Measurements from ENCODE around the gene RPS19. TPM values are rescaled to one million over a fixed set of nuclear protein-coding genes. Genes with fewer than 3 reads are reported as not detected.

The RPS19 gene
- total RNA-seq, 1 experiment from 2014 or later, result 1,830 TPM

- BruUV-seq (replicated peaks), result no TSS peak
- Histone ChIP-seq H3K4me1 (ENCODE audit: insufficient read depth, low read length) (peaks cover 18% of the 10 kb centered on the region), H3K4me3 (ENCODE audit: low read length) (no peak overlapping the region), H3K9ac (ENCODE audit: low read length) (no peak overlapping the region), H3F3A (ENCODE audit: low read length, unreplicated experiment) (no peaks in the 10 kb centered on the region), H3K36me3 (ENCODE audit: low read depth, low read length) (peaks cover 24% of the 10 kb centered on the region; the same call in 1 of the 2 replicates), H4K20me1 (ENCODE audit: low read length) (no peaks in the 10 kb centered on the region), H3K27ac (ENCODE audit: low read length) (peak overlapping the region; percentile 83), H3K27me3 (ENCODE audit: low read length) (no peaks in the 10 kb centered on the region), H3K79me2 (ENCODE audit: low read length) (no peaks in the 10 kb centered on the region), H3K4me2 (ENCODE audit: low read length) (peak overlapping the region; percentile 81; the same call in 1 of the 2 replicates), H3K9me2 (replicated peaks; ENCODE audit: low read length) (no peaks in the 10 kb centered on the region), H2AFZ (ENCODE audit: low read length) (no peak overlapping the region), H3K9me3 (ENCODE audit: low read length) (no peaks in the 10 kb centered on the region)
- DNase-seq (no peak), ATAC-seq (no peak)
- TF ChIP-seq CTCF (conservative IDR thresholded peaks at IDR 0.05; ENCODE audit: low read depth, low read length), result no peak
- no peak for TF ChIP-seq EZH2phosphoT487 (IDR thresholded peaks at IDR 0.05; ENCODE audit: borderline replicate concordance, low read length)
- no peak for TF ChIP-seq EZH2 (IDR thresholded peaks at IDR 0.05; ENCODE audit: low read length, unreplicated experiment)
- CTCF ChIA-PET, result no interaction called here
- POLR2A ChIA-PET (ENCODE audit: unreplicated experiment), result interaction anchor here (0.8 kb wide), 1 partner anchor 230 kb away, joined by 39 read pairs; no protein-coding TSS in a partner anchor
- intact Hi-C loops (cut with micrococcal nuclease), result no loop called here
Observed at GRCh38 chr19:41903193-41903953, 43.3 kb downstream of the RPS19 start.

GRCh38 chr19:41904118-41904870, 44.2 kb downstream of the RPS19 start:
- Histone ChIP-seq H3K4me2 (ENCODE audit: low read length) (peak overlapping the region; percentile 81), H3K9ac (ENCODE audit: low read length) (peak overlapping the region; percentile 35; the same call in 1 of the 2 replicates), H3K79me2 (ENCODE audit: low read length) (no peaks in the 10 kb centered on the region), H3K9me3 (ENCODE audit: low read length) (no peaks in the 10 kb centered on the region), H3F3A (ENCODE audit: low read length, unreplicated experiment) (no peaks in the 10 kb centered on the region), H3K27me3 (ENCODE audit: low read length) (no peaks in the 10 kb centered on the region), H4K20me1 (ENCODE audit: low read length) (no peaks in the 10 kb centered on the region), H3K36me3 (ENCODE audit: low read depth, low read length) (peaks cover 24% of the 10 kb centered on the region; the same call in 1 of the 2 replicates), H3K4me1 (ENCODE audit: insufficient read depth, low read length) (peaks cover 18% of the 10 kb centered on the region), H2AFZ (ENCODE audit: low read length) (no peak overlapping the region), H3K9me2 (replicated peaks; ENCODE audit: low read length) (no peaks in the 10 kb centered on the region), H3K4me3 (ENCODE audit: low read length) (no peak overlapping the region), H3K27ac (ENCODE audit: low read length) (peak overlapping the region; percentile 83)
- TF ChIP-seq EZH2phosphoT487 (IDR thresholded peaks at IDR 0.05; ENCODE audit: borderline replicate concordance, low read length), result no peak
- TF ChIP-seq EZH2 (IDR thresholded peaks at IDR 0.05; ENCODE audit: low read length, unreplicated experiment), result no peak
- TF ChIP-seq CTCF (conservative IDR thresholded peaks at IDR 0.05; ENCODE audit: low read depth, low read length), result no peak
- peak; percentile 92 for ATAC-seq
- ChIA-PET CTCF (no interaction called here), POLR2A (ENCODE audit: unreplicated experiment) (interaction anchor here (0.8 kb wide), 1 partner anchor 229 kb away, joined by 39 read pairs; no protein-coding TSS in a partner anchor)
- peak; percentile 81 for DNase-seq
- BruUV-seq (replicated peaks), result no TSS peak
- intact Hi-C loops (cut with micrococcal nuclease), result no loop called here

All from PC-3 (cell line).